ENCODE data around the gene DIAPH2.
A peak's percentile ranks its signal among the peaks of the same experiment; 100 is the strongest.
"Not testable (repeated sequence)": the region's sequence is repeated elsewhere in the genome, so short reads cannot be mapped to it uniquely, and the experiment has no call there.

The DIAPH2 gene

GRCh38 chrX:96684339-96685209 is at the start of gene DIAPH2:
Gene DIAPH2 (plus strand): TSS chrX:96684842.
- peak; percentile 44 to 45 for DNase-seq (ENCODE audit: low read depth in 2 of 2)

GRCh38 chrX:96650023-96650422 is 34.6 kb upstream of the DIAPH2 start:
- DNase-seq (ENCODE audit: low read depth in 2 of 2) = no peak

GRCh38 chrX:96655947-96656623 is 28.6 kb upstream of the DIAPH2 start:
- no peak for DNase-seq (ENCODE audit: low read depth in 2 of 2)

GRCh38 chrX:96682516-96682915 is 2.1 kb upstream of the DIAPH2 start:
- DNase-seq (ENCODE audit: low read depth in 2 of 2) = no peak

GRCh38 chrX:96683997-96684338 is 674 bp upstream of the DIAPH2 start:
- DNase-seq (ENCODE audit: low read depth in 2 of 2) = no peak

- DNase-seq (ENCODE audit: low read depth in 2 of 2) = peak; percentile 6 to 7
These were observed 813 bp downstream of the DIAPH2 start for GRCh38 chrX:96685210-96686099.

GRCh38 chrX:96687776-96688175 is 3.1 kb downstream of the DIAPH2 start:
- no peak for DNase-seq (ENCODE audit: low read depth in 2 of 2)

- no peak for DNase-seq (ENCODE audit: low read depth in 2 of 2)
These were observed 4.1 kb downstream of the DIAPH2 start for GRCh38 chrX:96688789-96689188.

- DNase-seq (ENCODE audit: low read depth in 2 of 2) = no peak
These were observed 5.3 kb downstream of the DIAPH2 start for GRCh38 chrX:96689991-96690390.

- DNase-seq (ENCODE audit: low read depth in 2 of 2) = no peak
These were observed 7.8 kb downstream of the DIAPH2 start for GRCh38 chrX:96692454-96692853.

GRCh38 chrX:96692890-96693289 is 8.2 kb downstream of the DIAPH2 start:
- DNase-seq (ENCODE audit: low read depth in 2 of 2) = no peak

GRCh38 chrX:96693407-96693806 is 8.8 kb downstream of the DIAPH2 start:
- no peak for DNase-seq (ENCODE audit: low read depth in 2 of 2)

- DNase-seq (ENCODE audit: low read depth in 2 of 2) = no peak
These were observed 11.8 kb downstream of the DIAPH2 start for GRCh38 chrX:96696462-96696861.

GRCh38 chrX:96700625-96701024 is 16.0 kb downstream of the DIAPH2 start:
- no peak for DNase-seq (ENCODE audit: low read depth in 2 of 2)

- DNase-seq (ENCODE audit: low read depth in 2 of 2) = no peak
These were observed 18.7 kb downstream of the DIAPH2 start for GRCh38 chrX:96703379-96703778.

GRCh38 chrX:96703816-96704215 is 19.2 kb downstream of the DIAPH2 start:
- no peak for DNase-seq (ENCODE audit: low read depth in 2 of 2)

- DNase-seq (ENCODE audit: low read depth in 2 of 2) = no peak
These were observed 20.0 kb downstream of the DIAPH2 start for GRCh38 chrX:96704629-96705028.

GRCh38 chrX:96705905-96706304 is 21.3 kb downstream of the DIAPH2 start:
- DNase-seq (ENCODE audit: low read depth in 2 of 2) = no peak

- no peak for DNase-seq (ENCODE audit: low read depth in 2 of 2)
These were observed 23.2 kb downstream of the DIAPH2 start for GRCh38 chrX:96707804-96708203.

- DNase-seq (ENCODE audit: low read depth in 2 of 2) = no peak
These were observed 25.4 kb downstream of the DIAPH2 start for GRCh38 chrX:96710031-96710430.

GRCh38 chrX:96713303-96713702 is 28.7 kb downstream of the DIAPH2 start:
- DNase-seq (ENCODE audit: low read depth in 2 of 2) = no peak

- not testable (repeated sequence) for DNase-seq (ENCODE audit: low read depth in 2 of 2)
These were observed 29.8 kb downstream of the DIAPH2 start for GRCh38 chrX:96714393-96714792.
